OCI-LY3 (cell line): ENCODE data around the gene UBAC2.

Experiments used
- CTCF ChIP-seq: fragments of 200-600, 300-600 bp; sonication (generic); IDR thresholded peaks from 2 replicates; pipeline ENCODE4 v1.5.1; 2014; ENCODE audit warnings: antibody characterized with exemption, low read length, low read depth
- EZH2phosphoT487 ChIP-seq: fragments of 200-600 bp; shearing (Covaris generic); IDR thresholded peaks from 2 replicates; pipeline ENCODE4 v1.6.1; 2018; ENCODE audit warnings: antibody characterized with exemption, mixed run types, low read depth

GRCh38 chr13:99357131-99357596 lies 156.5 kb downstream of the UBAC2 start:
- TF ChIP-seq CTCF, result no peak
- no peak for TF ChIP-seq EZH2phosphoT487
